ENCODE data around the gene GSDME.

GRCh38 chr7:24692592-24692991 lies 64.7 kb downstream of the GSDME start:
- TF ChIP-seq, protein P1, sequence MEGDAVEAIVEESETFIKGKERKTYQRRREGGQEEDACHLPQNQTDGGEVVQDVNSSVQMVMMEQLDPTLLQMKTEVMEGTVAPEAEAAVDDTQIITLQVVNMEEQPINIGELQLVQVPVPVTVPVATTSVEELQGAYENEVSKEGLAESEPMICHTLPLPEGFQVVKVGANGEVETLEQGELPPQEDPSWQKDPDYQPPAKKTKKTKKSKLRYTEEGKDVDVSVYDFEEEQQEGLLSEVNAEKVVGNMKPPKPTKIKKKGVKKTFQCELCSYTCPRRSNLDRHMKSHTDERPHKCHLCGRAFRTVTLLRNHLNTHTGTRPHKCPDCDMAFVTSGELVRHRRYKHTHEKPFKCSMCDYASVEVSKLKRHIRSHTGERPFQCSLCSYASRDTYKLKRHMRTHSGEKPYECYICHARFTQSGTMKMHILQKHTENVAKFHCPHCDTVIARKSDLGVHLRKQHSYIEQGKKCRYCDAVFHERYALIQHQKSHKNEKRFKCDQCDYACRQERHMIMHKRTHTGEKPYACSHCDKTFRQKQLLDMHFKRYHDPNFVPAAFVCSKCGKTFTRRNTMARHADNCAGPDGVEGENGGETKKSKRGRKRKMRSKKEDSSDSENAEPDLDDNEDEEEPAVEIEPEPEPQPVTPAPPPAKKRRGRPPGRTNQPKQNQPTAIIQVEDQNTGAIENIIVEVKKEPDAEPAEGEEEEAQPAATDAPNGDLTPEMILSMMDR (conservative IDR thresholded peaks at IDR 0.05 in 1 of 2, IDR thresholded peaks at IDR 0.05 in 1 of 2; ENCODE audit: low read depth in 1 of 2, low read length in 2 of 2): no peak
- no peak for TF ChIP-seq EZH2 (IDR thresholded peaks at IDR 0.05; ENCODE audit: low read length, missing control alignments)

Measured in fibroblast of lung (primary cell).